Rectal smooth muscle tissue (tissue), 1 donor: ENCODE data around the gene COL25A1.

ENCODE experiments used
- H3K27ac ChIP-seq: one replicate; pipeline ENCODE4 v1.7.0; 2013; ENCODE audit warnings: low read depth, low read length, inconsistent platforms
- H3K27me3 ChIP-seq: one replicate; pipeline ENCODE4 v1.7.0; 2013; ENCODE audit warnings: low read length; ENCODE audit not compliant: control insufficient read depth, insufficient read depth
- H3K36me3 ChIP-seq: one replicate; pipeline ENCODE4 v1.7.0; 2013; ENCODE audit warnings: low read length; ENCODE audit not compliant: control insufficient read depth, insufficient read depth
- H3K4me1 ChIP-seq: one replicate; pipeline ENCODE4 v1.7.0; 2013; ENCODE audit warnings: low read length; ENCODE audit not compliant: control insufficient read depth, insufficient read depth
- H3K4me3 ChIP-seq: one replicate; pipeline ENCODE4 v1.7.0; 2013; ENCODE audit warnings: low read length
- H3K9ac ChIP-seq: one replicate; pipeline ENCODE4 v1.7.0; 2013; ENCODE audit warnings: low read length

The COL25A1 gene

GRCh38 chr4:109174224-109174953 is 128.1 kb downstream of the COL25A1 start:
- Histone ChIP-seq H3K36me3 (no peaks in the 10 kb centered on the region), H3K27me3 (no peaks in the 10 kb centered on the region), H3K27ac (no peak overlapping the region), H3K9ac (no peak overlapping the region), H3K4me1 (no peaks in the 10 kb centered on the region), H3K4me3 (no peak overlapping the region)

- Histone ChIP-seq H3K27me3 (no peaks in the 10 kb centered on the region), H3K4me1 (no peaks in the 10 kb centered on the region)
Observed at GRCh38 chr4:109172301-109172700, 130.2 kb downstream of the COL25A1 start.

GRCh38 chr4:109171070-109171469 is 131.4 kb downstream of the COL25A1 start:
- no peak overlapping the region for H3K27ac ChIP-seq
- no peak overlapping the region for H3K9ac ChIP-seq
- no peak overlapping the region for H3K4me3 ChIP-seq
- H3K4me1 ChIP-seq = no peaks in the 10 kb centered on the region
- H3K27me3 ChIP-seq = no peaks in the 10 kb centered on the region
- H3K36me3 ChIP-seq = no peaks in the 10 kb centered on the region

More at GRCh38 chr4:109172301-109172700, 130.2 kb downstream of the COL25A1 start:
- Histone ChIP-seq H3K9ac (no peak overlapping the region), H3K27ac (no peak overlapping the region), H3K4me3 (no peak overlapping the region), H3K36me3 (no peaks in the 10 kb centered on the region)

- no peaks in the 10 kb centered on the region for H3K36me3 ChIP-seq
- H3K27me3 ChIP-seq = no peaks in the 10 kb centered on the region
- no peak overlapping the region for H3K9ac ChIP-seq
- no peaks in the 10 kb centered on the region for H3K4me1 ChIP-seq
- H3K27ac ChIP-seq = no peak overlapping the region
- no peak overlapping the region for H3K4me3 ChIP-seq
Observed at GRCh38 chr4:109169170-109169569, 133.3 kb downstream of the COL25A1 start.

GRCh38 chr4:109166586-109166985 is 135.9 kb downstream of the COL25A1 start:
- Histone ChIP-seq H3K9ac (no peak overlapping the region), H3K27ac (no peak overlapping the region), H3K4me1 (no peaks in the 10 kb centered on the region), H3K36me3 (no peaks in the 10 kb centered on the region), H3K4me3 (no peak overlapping the region), H3K27me3 (no peaks in the 10 kb centered on the region)

- Histone ChIP-seq H3K27me3 (no peaks in the 10 kb centered on the region), H3K27ac (no peak overlapping the region), H3K36me3 (no peaks in the 10 kb centered on the region)
Observed at GRCh38 chr4:109166126-109166525, 136.3 kb downstream of the COL25A1 start.

GRCh38 chr4:109164011-109164410 is 138.4 kb downstream of the COL25A1 start:
- no peaks in the 10 kb centered on the region for H3K27me3 ChIP-seq
- no peak overlapping the region for H3K27ac ChIP-seq
- no peak overlapping the region for H3K9ac ChIP-seq
- no peaks in the 10 kb centered on the region for H3K36me3 ChIP-seq
- H3K4me1 ChIP-seq = no peaks in the 10 kb centered on the region
- no peak overlapping the region for H3K4me3 ChIP-seq

More at GRCh38 chr4:109166126-109166525, 136.3 kb downstream of the COL25A1 start:
- Histone ChIP-seq H3K9ac (no peak overlapping the region), H3K4me1 (no peaks in the 10 kb centered on the region), H3K4me3 (no peak overlapping the region)

GRCh38 chr4:109163493-109163892 is 139.0 kb downstream of the COL25A1 start:
- Histone ChIP-seq H3K4me1 (no peaks in the 10 kb centered on the region), H3K9ac (no peak overlapping the region), H3K4me3 (no peak overlapping the region), H3K27me3 (no peaks in the 10 kb centered on the region), H3K36me3 (no peaks in the 10 kb centered on the region), H3K27ac (no peak overlapping the region)

- Histone ChIP-seq H3K27me3 (no peaks in the 10 kb centered on the region), H3K27ac (no peak overlapping the region), H3K4me1 (no peaks in the 10 kb centered on the region), H3K9ac (no peak overlapping the region), H3K4me3 (no peak overlapping the region), H3K36me3 (no peaks in the 10 kb centered on the region)
Observed at GRCh38 chr4:109162759-109163158, 139.7 kb downstream of the COL25A1 start.

GRCh38 chr4:109160494-109160893 is 142.0 kb downstream of the COL25A1 start:
- Histone ChIP-seq H3K36me3 (no peaks in the 10 kb centered on the region), H3K27ac (no peak overlapping the region), H3K9ac (no peak overlapping the region), H3K4me1 (no peaks in the 10 kb centered on the region), H3K4me3 (no peak overlapping the region), H3K27me3 (no peaks in the 10 kb centered on the region)

- H3K27me3 ChIP-seq = no peaks in the 10 kb centered on the region
- H3K9ac ChIP-seq = no peak overlapping the region
- H3K36me3 ChIP-seq = no peaks in the 10 kb centered on the region
- H3K27ac ChIP-seq = no peak overlapping the region
- no peak overlapping the region for H3K4me3 ChIP-seq
- H3K4me1 ChIP-seq = no peaks in the 10 kb centered on the region
Observed at GRCh38 chr4:109157696-109158095, 144.8 kb downstream of the COL25A1 start.

- H3K36me3 ChIP-seq = no peaks in the 10 kb centered on the region
- H3K4me3 ChIP-seq = no peak overlapping the region
- no peaks in the 10 kb centered on the region for H3K4me1 ChIP-seq
- H3K27me3 ChIP-seq = no peaks in the 10 kb centered on the region
- no peak overlapping the region for H3K9ac ChIP-seq
- no peak overlapping the region for H3K27ac ChIP-seq
Observed at GRCh38 chr4:109157205-109157604, 145.3 kb downstream of the COL25A1 start.

- no peaks in the 10 kb centered on the region for H3K36me3 ChIP-seq
- H3K4me3 ChIP-seq = no peak overlapping the region
- H3K27me3 ChIP-seq = no peaks in the 10 kb centered on the region
- H3K9ac ChIP-seq = no peak overlapping the region
- H3K27ac ChIP-seq = no peak overlapping the region
- H3K4me1 ChIP-seq = no peaks in the 10 kb centered on the region
Observed at GRCh38 chr4:109156356-109156755, 146.1 kb downstream of the COL25A1 start.
